IMR-90 (cell line): ENCODE results near the gene CRISPLD2. TPM values are rescaled to one million over a fixed set of nuclear protein-coding genes. Genes with fewer than 3 reads are reported as not detected.
A peak's percentile ranks its signal among the peaks of the same experiment; 100 is the strongest.

Experiments
- ATAC-seq: fragments of 200-7000 bp; cut with Tn5 transposase; 2 replicates; pipeline ENCODE4 v1.9.1; 2020; ENCODE audit warnings: low read depth, mild to moderate bottlenecking, moderate library complexity
- BruUV-seq: library from RNA; stranded (reverse); fragments of 400-500 nt; replicated peaks from 2 replicates; lab custom pipeline; 2021; lab: Mats Ljungman, UMichigan
- CTCF ChIA-PET: fragments of 300-600 bp; formaldehyde crosslinking; extraction: SDS; loops from one replicate; lab custom pipeline; 2021; ENCODE audit warnings: antibody characterized with exemption; lab: Yijun Ruan, JAX
- POLR2A ChIA-PET: fragments of 300-600 bp; sonication (Branson Sonifier 250); formaldehyde crosslinking; loops from one replicate; lab custom pipeline; 2022; ENCODE audit warnings: antibody characterized with exemption; ENCODE audit not compliant: unreplicated experiment; lab: Charles Lee
- DNase-seq: peaks from one replicate; pipeline ENCODE4 v3.0.0; 2013
- H2AFZ ChIP-seq: replicated peaks from 2 replicates; pipeline ENCODE3; 2013; ENCODE audit warnings: low read length, mild to moderate bottlenecking; ENCODE audit not compliant: poor library complexity
- H2AK5ac ChIP-seq: 2 replicates; pipeline ENCODE4 v1.6.1; 2013; ENCODE audit warnings: low read depth, low read length, inconsistent platforms
- H2AK9ac ChIP-seq: replicated peaks from 2 replicates; pipeline ENCODE3; 2013; ENCODE audit warnings: mild to moderate bottlenecking, low read depth, low read length, moderate library complexity; ENCODE audit not compliant: poor library complexity
- H2BK120ac ChIP-seq: 2 replicates; pipeline ENCODE4 v1.6.1; 2013; ENCODE audit warnings: low read depth, low read length, inconsistent platforms
- H2BK15ac ChIP-seq: 3 replicates; pipeline ENCODE4 v1.6.1; 2013; ENCODE audit warnings: low read depth, low read length, inconsistent platforms
- H2BK20ac ChIP-seq: 2 replicates; pipeline ENCODE4 v1.6.1; 2013; ENCODE audit warnings: low read depth, mild to moderate bottlenecking, inconsistent platforms, low read length, moderate library complexity
- H2BK5ac ChIP-seq: 2 replicates; pipeline ENCODE4 v1.6.1; 2013; ENCODE audit warnings: mild to moderate bottlenecking, low read depth, low read length, inconsistent platforms; ENCODE audit not compliant: poor library complexity, severe bottlenecking
- H3K14ac ChIP-seq: replicated peaks from 2 replicates; pipeline ENCODE4 v1.6.1; 2013; ENCODE audit warnings: low read depth, low read length, inconsistent platforms
- H3K18ac ChIP-seq: 2 replicates; pipeline ENCODE4 v1.6.1; 2013; ENCODE audit warnings: low read depth, low read length, control low read depth
- H3K23ac ChIP-seq: 2 replicates; pipeline ENCODE4 v1.6.1; 2013; ENCODE audit warnings: low read depth, low read length, inconsistent platforms
- H3K27ac ChIP-seq: 2 replicates; pipeline ENCODE4 v1.5.1; 2013; ENCODE audit warnings: mild to moderate bottlenecking, control low read depth, low read length; ENCODE audit not compliant: insufficient read depth
- H3K27me3 ChIP-seq: 2 replicates; pipeline ENCODE4 v1.6.1; 2013; ENCODE audit warnings: low read length; ENCODE audit not compliant: control insufficient read depth, insufficient read depth
- H3K36me3 ChIP-seq: 2 replicates; pipeline ENCODE4 v1.6.1; 2013; ENCODE audit warnings: low read length, mixed read lengths; ENCODE audit not compliant: control insufficient read depth, insufficient read depth
- H3K4ac ChIP-seq: 2 replicates; pipeline ENCODE4 v1.6.1; 2013; ENCODE audit warnings: low read depth, low read length, inconsistent platforms
- H3K4me1 ChIP-seq: 2 replicates; pipeline ENCODE4 v1.6.1; 2013; ENCODE audit warnings: low read length, mixed read lengths; ENCODE audit not compliant: control insufficient read depth, insufficient read depth
- H3K4me2 ChIP-seq: 2 replicates; pipeline ENCODE4 v1.6.1; 2013; ENCODE audit warnings: low read depth, mild to moderate bottlenecking, control low read depth, low read length, moderate library complexity
- H3K4me3 ChIP-seq: 2 replicates; pipeline ENCODE4 v1.5.1; 2013; ENCODE audit warnings: low read depth, mild to moderate bottlenecking, control low read depth, low read length, moderate library complexity; ENCODE audit not compliant: insufficient read depth
- H3K56ac ChIP-seq: 2 replicates; pipeline ENCODE4 v1.6.1; 2013; ENCODE audit warnings: low read length, inconsistent platforms; ENCODE audit not compliant: insufficient read depth; ENCODE audit errors: extremely low read depth
- H3K79me1 ChIP-seq, 2 experiments: 2 replicates each; pipeline ENCODE4 v1.6.1; 2013; ENCODE audit warnings: low read length in 2 of 2, inconsistent platforms in 1 of 2, low read depth in 1 of 2
- H3K9ac ChIP-seq: 2 replicates; pipeline ENCODE4 v1.6.1; 2013; ENCODE audit warnings: low read depth, low read length, control low read depth
- H3K9me1 ChIP-seq: 2 replicates; pipeline ENCODE4 v1.6.1; 2013; ENCODE audit warnings: low read length, inconsistent platforms; ENCODE audit not compliant: insufficient read depth
- H3K9me3 ChIP-seq: 2 replicates; pipeline ENCODE4 v1.6.1; 2013; ENCODE audit warnings: low read length; ENCODE audit not compliant: control insufficient read depth, insufficient read depth
- H4K20me1 ChIP-seq: 2 replicates; pipeline ENCODE4 v1.6.1; 2013; ENCODE audit warnings: low read length, inconsistent platforms; ENCODE audit not compliant: insufficient read depth
- H4K5ac ChIP-seq: 2 replicates; pipeline ENCODE4 v1.6.1; 2013; ENCODE audit warnings: mild to moderate bottlenecking, low read depth, low read length, control low read depth
- H4K8ac ChIP-seq, 2 experiments: 2 replicates each; pipeline ENCODE4 v1.6.1; 2013; ENCODE audit warnings: low read depth in 2 of 2, low read length in 2 of 2, control low read depth in 1 of 2, inconsistent platforms in 1 of 2
- H4K91ac ChIP-seq: 2 replicates; pipeline ENCODE4 v1.6.1; 2013; ENCODE audit warnings: low read depth, low read length, inconsistent platforms; ENCODE audit not compliant: insufficient read depth
- BHLHE40 ChIP-seq: fragments of 150-350 bp; IDR thresholded peaks from 2 replicates; pipeline ENCODE4 v1.6.1; 2016; ENCODE audit warnings: mild to moderate bottlenecking, low read depth, low read length
- CEBPB ChIP-seq: IDR thresholded peaks from 2 replicates; pipeline ENCODE4 v1.6.1; 2012; ENCODE audit warnings: low read depth, low read length, improper control_type of control experiment
- CHD1 ChIP-seq: IDR thresholded peaks from 2 replicates; pipeline ENCODE4 v1.6.1; 2012; ENCODE audit warnings: low read depth, low read length, improper control_type of control experiment
- FOS ChIP-seq: fragments of 150-350 bp; IDR thresholded peaks from 2 replicates; pipeline ENCODE4 v1.6.1; 2016; ENCODE audit warnings: low read depth, low read length
- MAFK ChIP-seq: IDR thresholded peaks from 2 replicates; pipeline ENCODE4 v1.6.1; 2012; ENCODE audit warnings: low read depth, low read length, improper control_type of control experiment
- MAZ ChIP-seq: IDR thresholded peaks from 2 replicates; pipeline ENCODE4 v1.6.1; 2012; ENCODE audit warnings: low read depth, mild to moderate bottlenecking, low read length, improper control_type of control experiment, moderate library complexity, borderline replicate concordance
- POLR2A ChIP-seq: IDR thresholded peaks from 2 replicates; pipeline ENCODE4 v1.6.1; 2012; ENCODE audit warnings: mild to moderate bottlenecking, low read depth, low read length
- RAD21 ChIP-seq: IDR thresholded peaks from 2 replicates; pipeline ENCODE4 v1.6.1; 2012; ENCODE audit warnings: low read length, improper control_type of control experiment
- RCOR1 ChIP-seq: IDR thresholded peaks from 2 replicates; pipeline ENCODE4 v1.6.1; 2012; ENCODE audit warnings: mild to moderate bottlenecking, low read length, improper control_type of control experiment; ENCODE audit not compliant: insufficient replicate concordance
- RFX5 ChIP-seq: IDR thresholded peaks from 2 replicates; pipeline ENCODE4 v1.8.0; 2012; ENCODE audit warnings: low read depth, mild to moderate bottlenecking, low read length, moderate library complexity
- SMC3 ChIP-seq: fragments of 150-350 bp; IDR thresholded peaks from 2 replicates; pipeline ENCODE4 v1.6.1; 2016; ENCODE audit warnings: low read depth, mild to moderate bottlenecking, antibody characterized with exemption, low read length, moderate library complexity
- WGBS, 2 experiments: methylation state at CpG; one replicate each; pipeline versions ENCODE4 v1.1.5 to v1.1.7; 2013; ENCODE audit warnings: missing lambda C conversion rate in 2 of 2; ENCODE audit not compliant: insufficient read length in 1 of 2; ENCODE audit errors: extremely low coverage in 2 of 2; 5-methylcytosine and 5-hydroxymethylcytosine counted together
- dilution Hi-C: fragments of 300-500 bp; cut with HindIII; formaldehyde crosslinking; loops from one replicate; pipeline ENCODE4 v1.14.3; 2018; ENCODE audit warnings: low sequenced_read_pairs; ENCODE audit not compliant: unreplicated experiment
- in situ Hi-C: fragments of 300-500 bp; cut with MboI; formaldehyde crosslinking; loops from 3 replicates; pipeline ENCODE4 v1.14.3; 2019; ENCODE audit warnings: low sequenced_read_pairs, inconsistent platforms, mixed read lengths
- intact Hi-C: fragments of 100-400 bp; cut with micrococcal nuclease; formaldehyde crosslinking; loops from 2 replicates; pipeline ENCODE4 v1.10.0; 2022
- polyA plus RNA-seq, 3 experiments: library from polyadenylated mRNA; depleted of rRNA; stranded (reverse); fragments of >200 nt; gene quantifications; 2 replicates each; pipeline ENCODE4 v1.2.3, GENCODE V29; 2012; ENCODE audit warnings: low replicate concordance in 1 of 3
- total RNA-seq: library from RNA; depleted of rRNA; stranded (reverse); fragments of >200 nt; gene quantifications from 2 replicates; pipeline ENCODE4 v1.2.3, GENCODE V29; 2012
- TF ChIP-seq, protein P1 (sequence below): fragments of 150-350 bp; IDR thresholded peaks from 2 replicates; pipeline ENCODE4 v1.6.1; 2016; ENCODE audit warnings: low read depth, mild to moderate bottlenecking, low read length, moderate library complexity, borderline replicate concordance
- TF ChIP-seq, protein P2 (sequence below): fragments of 150-350 bp; IDR thresholded peaks from 2 replicates; pipeline ENCODE4 v1.6.1; 2017; ENCODE audit warnings: mild to moderate bottlenecking, antibody characterized with exemption, low read length, low read depth
- TF ChIP-seq, protein P3 (sequence below): conservative IDR thresholded peaks from 2 replicates; pipeline ENCODE4 v1.5.1; 2012; ENCODE audit warnings: mild to moderate bottlenecking, low read depth, low read length, improper control_type of control experiment

The CRISPLD2 gene
- total and polyA plus RNA-seq, 2 of the 4 experiments (the other 2 are of a cell fraction): 23.1 to 37.5 TPM

DNA sequence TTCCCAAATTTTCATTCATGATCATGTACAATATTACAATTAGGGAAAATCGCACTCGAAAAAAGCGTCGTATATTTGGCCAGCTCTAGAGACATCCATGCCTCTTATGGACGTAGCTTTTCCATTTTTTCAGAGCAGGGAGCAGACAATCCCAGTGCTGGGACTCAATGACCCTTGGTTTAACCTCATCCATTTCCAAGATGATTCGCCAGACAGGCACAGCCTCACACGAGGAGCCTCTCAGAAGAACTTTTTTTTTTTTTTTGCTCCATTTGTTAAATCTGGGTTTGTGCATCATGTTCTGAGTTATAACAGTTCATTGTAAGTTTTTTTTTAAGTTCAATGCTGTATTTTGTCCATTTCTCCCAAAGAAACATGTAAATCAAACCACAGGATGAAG lies 99.5 kb downstream of the CRISPLD2 start:
- DNase-seq: peak; percentile 69
- no peak overlapping the region for H3K14ac ChIP-seq
- POLR2A ChIA-PET: no interaction called here

More for the DNA sequence above, 99.5 kb downstream of the CRISPLD2 start:
- Histone ChIP-seq H3K36me3 (no peaks in the 10 kb centered on the region), H3K27me3 (peaks cover 35% of the 10 kb centered on the region), H3K9me3 (no peaks in the 10 kb centered on the region), H3K4me3 (no peak overlapping the region), H4K5ac (no peak overlapping the region), H2BK5ac (no peak overlapping the region), H3K27ac (no peak overlapping the region), H3K4ac (no peak overlapping the region), H4K8ac (no peak overlapping the region), H2BK120ac (no peak overlapping the region), H3K4me1 (peaks cover 11% of the 10 kb centered on the region; the same call in 1 of the 2 replicates), H2BK20ac (no peak overlapping the region), H3K9me1 (no peaks in the 10 kb centered on the region), H3K56ac (no peak overlapping the region), H4K20me1 (no peaks in the 10 kb centered on the region), H3K18ac (no peak overlapping the region), H3K9ac (no peak overlapping the region), H3K4me2 (no peak overlapping the region), H4K91ac (no peak overlapping the region), H3K23ac (no peak overlapping the region), H2AK9ac (no peak overlapping the region), H2BK15ac (no peak overlapping the region), H2AK5ac (no peak overlapping the region), H2AFZ (no peak overlapping the region), H3K79me1 (no peaks in the 10 kb centered on the region)
- dilution Hi-C loops (no loop called here), intact Hi-C loops (no loop called here), in situ Hi-C loops (no loop called here)
- TF ChIP-seq CEBPB (no peak), MAZ (no peak), MAFK (no peak), FOS (no peak), SMC3 (no peak), POLR2A (no peak), RCOR1 (no peak), RAD21 (no peak), RFX5 (no peak), CHD1 (no peak), BHLHE40 (no peak)
- TF ChIP-seq, protein P1, sequence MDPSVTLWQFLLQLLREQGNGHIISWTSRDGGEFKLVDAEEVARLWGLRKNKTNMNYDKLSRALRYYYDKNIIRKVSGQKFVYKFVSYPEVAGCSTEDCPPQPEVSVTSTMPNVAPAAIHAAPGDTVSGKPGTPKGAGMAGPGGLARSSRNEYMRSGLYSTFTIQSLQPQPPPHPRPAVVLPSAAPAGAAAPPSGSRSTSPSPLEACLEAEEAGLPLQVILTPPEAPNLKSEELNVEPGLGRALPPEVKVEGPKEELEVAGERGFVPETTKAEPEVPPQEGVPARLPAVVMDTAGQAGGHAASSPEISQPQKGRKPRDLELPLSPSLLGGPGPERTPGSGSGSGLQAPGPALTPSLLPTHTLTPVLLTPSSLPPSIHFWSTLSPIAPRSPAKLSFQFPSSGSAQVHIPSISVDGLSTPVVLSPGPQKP: no peak
- TF ChIP-seq, protein P2, sequence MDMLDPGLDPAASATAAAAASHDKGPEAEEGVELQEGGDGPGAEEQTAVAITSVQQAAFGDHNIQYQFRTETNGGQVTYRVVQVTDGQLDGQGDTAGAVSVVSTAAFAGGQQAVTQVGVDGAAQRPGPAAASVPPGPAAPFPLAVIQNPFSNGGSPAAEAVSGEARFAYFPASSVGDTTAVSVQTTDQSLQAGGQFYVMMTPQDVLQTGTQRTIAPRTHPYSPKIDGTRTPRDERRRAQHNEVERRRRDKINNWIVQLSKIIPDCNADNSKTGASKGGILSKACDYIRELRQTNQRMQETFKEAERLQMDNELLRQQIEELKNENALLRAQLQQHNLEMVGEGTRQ: no peak
- TF ChIP-seq, protein P3, sequence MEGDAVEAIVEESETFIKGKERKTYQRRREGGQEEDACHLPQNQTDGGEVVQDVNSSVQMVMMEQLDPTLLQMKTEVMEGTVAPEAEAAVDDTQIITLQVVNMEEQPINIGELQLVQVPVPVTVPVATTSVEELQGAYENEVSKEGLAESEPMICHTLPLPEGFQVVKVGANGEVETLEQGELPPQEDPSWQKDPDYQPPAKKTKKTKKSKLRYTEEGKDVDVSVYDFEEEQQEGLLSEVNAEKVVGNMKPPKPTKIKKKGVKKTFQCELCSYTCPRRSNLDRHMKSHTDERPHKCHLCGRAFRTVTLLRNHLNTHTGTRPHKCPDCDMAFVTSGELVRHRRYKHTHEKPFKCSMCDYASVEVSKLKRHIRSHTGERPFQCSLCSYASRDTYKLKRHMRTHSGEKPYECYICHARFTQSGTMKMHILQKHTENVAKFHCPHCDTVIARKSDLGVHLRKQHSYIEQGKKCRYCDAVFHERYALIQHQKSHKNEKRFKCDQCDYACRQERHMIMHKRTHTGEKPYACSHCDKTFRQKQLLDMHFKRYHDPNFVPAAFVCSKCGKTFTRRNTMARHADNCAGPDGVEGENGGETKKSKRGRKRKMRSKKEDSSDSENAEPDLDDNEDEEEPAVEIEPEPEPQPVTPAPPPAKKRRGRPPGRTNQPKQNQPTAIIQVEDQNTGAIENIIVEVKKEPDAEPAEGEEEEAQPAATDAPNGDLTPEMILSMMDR: no peak
- CTCF ChIA-PET: interaction anchor here (0.5 kb wide), 1 partner anchor 297 kb away, joined by 3 read pairs; no protein-coding TSS in a partner anchor
- WGBS, 2 experiments: no CpG with 5 or more reads among the region's 7 CpGs
- no TSS peak for BruUV-seq
- ATAC-seq: peak; percentile 75
